Upper lobe of left lung (tissue), 6 donors: ENCODE data around the gene DDIT4. TPM values are rescaled to one million over a fixed set of nuclear protein-coding genes. Genes with fewer than 3 reads are reported as not detected.
"Not testable (repeated sequence)": the region's sequence is repeated elsewhere in the genome, so short reads cannot be mapped to it uniquely, and the experiment has no call there.

Experiments
- ATAC-seq, 2 donors: fragments of 200-7000 bp; cut with Tn5 transposase; one replicate each; pipeline ENCODE4 v1.9.1; 2022; ENCODE audit warnings: mild to moderate bottlenecking in 2 of 2, moderate library complexity in 2 of 2; ENCODE audit not compliant: low FRiP score in 2 of 2
- DNase-seq, 2 donors: peaks; one replicate each; pipeline ENCODE4 v3.0.0-alpha.2; 2019 to 2020
- H3K27ac ChIP-seq, 4 donors: fragments of 200-600 bp; sonication (generic); one replicate each; pipeline ENCODE4 v1.5.1; 2016 to 2019
- H3K27me3 ChIP-seq, 4 donors: fragments of 200-600 bp; sonication (generic); one replicate each; pipeline ENCODE4 v1.5.1; 2017 to 2019
- H3K36me3 ChIP-seq, 4 donors: fragments of 200-600 bp; sonication (generic); one replicate each; pipeline ENCODE4 v1.5.1; 2016 to 2019
- H3K4me1 ChIP-seq, 4 donors: fragments of 200-600 bp; sonication (generic); one replicate each; pipeline ENCODE4 v1.5.1; 2018 to 2019
- H3K4me3 ChIP-seq, 4 donors: fragments of 200-600 bp; sonication (generic); one replicate each; pipeline ENCODE4 v1.5.1; 2017 to 2019; ENCODE audit warnings: mild to moderate bottlenecking in 2 of 4, moderate library complexity in 1 of 4
- H3K9me3 ChIP-seq, 4 donors: fragments of 200-600 bp; sonication (generic); one replicate each; pipeline ENCODE4 v1.5.1; 2018 to 2019
- CTCF ChIP-seq, 6 experiments: fragments of 450-650 bp in 4 of 6; fragments of 200-600 bp in 2 of 6; sonication (generic) in 2 of 6; IDR thresholded peaks; one replicate each; pipeline ENCODE4 v1.5.1; 2016 to 2019; ENCODE audit warnings: antibody characterized with exemption in 6 of 6
- EP300 ChIP-seq, 4 donors: sonication (generic); formaldehyde crosslinking; IDR thresholded peaks; one replicate each; pipeline ENCODE4 v1.5.1; 2017; ENCODE audit warnings: antibody characterized with exemption in 4 of 4, control low read depth in 2 of 4
- POLR2A ChIP-seq, 4 donors: fragments of 450-650 bp; IDR thresholded peaks; one replicate each; pipeline ENCODE4 v1.5.1; 2016 to 2017; ENCODE audit warnings: antibody characterized with exemption in 4 of 4, mild to moderate bottlenecking in 2 of 4
- POLR2AphosphoS5 ChIP-seq, 2 donors: sonication (generic); formaldehyde crosslinking; IDR thresholded peaks; one replicate each; pipeline ENCODE4 v1.5.1; 2017; ENCODE audit warnings: antibody characterized with exemption in 2 of 2
- WGBS, 2 donors: methylation state at CpG; one replicate each; pipeline ENCODE4 v1.1.5; 2017 to 2018; 5-methylcytosine and 5-hydroxymethylcytosine counted together
- total RNA-seq, 6 donors: library from RNA; depleted of rRNA in 4 of 6; stranded (reverse); fragments of >200 nt in 4 of 6; gene quantifications; one replicate each; pipeline versions ENCODE4 v1.1.0 to v1.2.1, GENCODE V29; 2016 to 2021
- donor health status: DM: no; HTN: no; CAD: no; lungs with moderate emphysema.
- donor health status: DM: no; HTN: yes; CAD: no; lungs with severe emphysema.

DDIT4 gene
- total RNA-seq, 6 donors from 2014 or later: 81.0 to 218 (median 151) TPM

- DNase-seq (no peak), ATAC-seq (no peak)
- no peaks in the 10 kb centered on the region for H3K36me3 ChIP-seq
- no peaks in the 10 kb centered on the region for H3K9me3 ChIP-seq
- H3K27me3 ChIP-seq: no peaks in the 10 kb centered on the region
- H3K27ac ChIP-seq: peak overlapping the region in 1 of 4 donors; percentile 35
- H3K4me3 ChIP-seq: no peak overlapping the region
- no peak for TF ChIP-seq CTCF (IDR thresholded peaks at IDR 0.05)
- no peak for TF ChIP-seq POLR2AphosphoS5 (IDR thresholded peaks at IDR 0.05)
- TF ChIP-seq EP300 (IDR thresholded peaks at IDR 0.05): no peak
- no peak for TF ChIP-seq POLR2A (IDR thresholded peaks at IDR 0.05)
- peaks cover 10 to 31% (median 22%) of the 10 kb centered on the region in 4 donors for H3K4me1 ChIP-seq
- WGBS, 2 donors: 80 to 86% methylated on average over 4 to 8 of the region's 8 CpGs
Measured at GRCh38 chr10:72295330-72295910, 21.7 kb downstream of the DDIT4 start.

GRCh38 chr10:72296829-72297280, 23.1 kb downstream of the DDIT4 start:
- peak in 1 of 4 donors; percentile 72 for TF ChIP-seq POLR2A (IDR thresholded peaks at IDR 0.05)
- H3K27me3 ChIP-seq, H3K9me3 ChIP-seq, ATAC-seq, DNase-seq, H3K36me3 ChIP-seq: not testable (repeated sequence)
- WGBS, 2 donors: 67 to 68% methylated on average over 19 of the region's 19 CpGs
- Histone ChIP-seq H3K4me1 (peaks cover 10 to 31% (median 22%) of the 10 kb centered on the region in 4 donors), H3K4me3 (peak overlapping the region in 3 of 4 donors; percentile 60 to 70 (median 68)), H3K27ac (peak overlapping the region; percentile 92 to 99 (median 98))

- Histone ChIP-seq H3K4me1 (peaks cover 10 to 31% (median 22%) of the 10 kb centered on the region in 4 donors), H3K27me3 (no peaks in the 10 kb centered on the region), H3K27ac (peak overlapping the region; percentile 92 to 99 (median 98)), H3K36me3 (no peaks in the 10 kb centered on the region), H3K9me3 (no peaks in the 10 kb centered on the region), H3K4me3 (peak overlapping the region; percentile 55 to 70 (median 64))
- 2 to 6% methylated on average over 27 to 30 of the region's 30 CpGs for WGBS, 2 donors
- peak; percentile 88 to 92 for DNase-seq
- peak; percentile 85 to 91 for ATAC-seq
- TF ChIP-seq EP300 (IDR thresholded peaks at IDR 0.05): peak; percentile 84 to 99 (median 92)
- TF ChIP-seq POLR2A (IDR thresholded peaks at IDR 0.05): peak in 1 of 4 donors; percentile 28
- TF ChIP-seq CTCF (IDR thresholded peaks at IDR 0.05): no peak
- peak; percentile 94 to 98 for TF ChIP-seq POLR2AphosphoS5 (IDR thresholded peaks at IDR 0.05)
Measured at GRCh38 chr10:72297281-72297804, 23.6 kb downstream of the DDIT4 start.

- H3K27me3 ChIP-seq: no peaks in the 10 kb centered on the region
- ATAC-seq (peak; percentile 97), DNase-seq (peak; percentile 96 to 99)
- H3K27ac ChIP-seq: peak overlapping the region; percentile 92 to 99 (median 98)
- WGBS, 2 donors: 14 to 28% methylated on average over 15 to 39 of the region's 55 CpGs
- TF ChIP-seq POLR2A (IDR thresholded peaks at IDR 0.05) (peak in 2 of 4 donors; percentile 82 to 97), POLR2AphosphoS5 (IDR thresholded peaks at IDR 0.05) (peak; percentile 89 to 92), CTCF (IDR thresholded peaks at IDR 0.05) (peak in 2 of 6 experiments; percentile 13 to 14), EP300 (IDR thresholded peaks at IDR 0.05) (no peak)
- H3K4me1 ChIP-seq: peaks cover 10 to 31% (median 22%) of the 10 kb centered on the region in 4 donors
- H3K4me3 ChIP-seq: peak overlapping the region; percentile 55 to 70 (median 64)
- no peaks in the 10 kb centered on the region for H3K9me3 ChIP-seq
- no peaks in the 10 kb centered on the region for H3K36me3 ChIP-seq
Measured at GRCh38 chr10:72297805-72298591, 24.3 kb downstream of the DDIT4 start.
